Chondrocyte (in vitro differentiated cells): ENCODE data around the gene RASGRF1. TPM values are rescaled to one million over a fixed set of nuclear protein-coding genes. Genes with fewer than 3 reads are reported as not detected.

Experiments used
- DNase-seq: peaks from one replicate; pipeline ENCODE4 v3.0.0; 2021; ENCODE audit warnings: mixed read lengths, low spot score
- H3K27ac Mint-ChIP-seq: one replicate; pipeline ENCODE4 v1.8.0; 2021; ENCODE audit warnings: mild to moderate bottlenecking, moderate library complexity, mixed read lengths; ENCODE audit not compliant: unreplicated experiment
- H3K27me3 Mint-ChIP-seq: 2 replicates; pipeline ENCODE4 v1.8.0; 2021; ENCODE audit warnings: low read depth, mixed read lengths
- H3K36me3 Mint-ChIP-seq: 2 replicates; pipeline ENCODE4 v1.8.0; 2021; ENCODE audit warnings: low read depth, mixed read lengths
- H3K4me1 Mint-ChIP-seq: 2 replicates; pipeline ENCODE4 v1.8.0; 2021; ENCODE audit warnings: low read depth, mild to moderate bottlenecking, mixed read lengths
- H3K4me3 Mint-ChIP-seq: one replicate; pipeline ENCODE4 v1.8.0; 2021; ENCODE audit warnings: mild to moderate bottlenecking, moderate library complexity, mixed read lengths; ENCODE audit not compliant: unreplicated experiment
- H3K9me3 Mint-ChIP-seq: 2 replicates; pipeline ENCODE4 v1.8.0; 2021; ENCODE audit warnings: low read depth, mixed read lengths
- CTCF ChIP-seq: fragments of 200-600 bp; sonication (generic); IDR thresholded peaks from 2 replicates; pipeline ENCODE4 v1.5.0; 2021; ENCODE audit warnings: antibody characterized with exemption, mild to moderate bottlenecking, moderate library complexity
- total RNA-seq: library from RNA; stranded (reverse); gene quantifications from 3 replicates; pipeline ENCODE4 v1.2.1, GENCODE V29; 2021

The RASGRF1 gene
- total RNA-seq, 1 donor from 2014 or later: 0.10 TPM

DNA sequence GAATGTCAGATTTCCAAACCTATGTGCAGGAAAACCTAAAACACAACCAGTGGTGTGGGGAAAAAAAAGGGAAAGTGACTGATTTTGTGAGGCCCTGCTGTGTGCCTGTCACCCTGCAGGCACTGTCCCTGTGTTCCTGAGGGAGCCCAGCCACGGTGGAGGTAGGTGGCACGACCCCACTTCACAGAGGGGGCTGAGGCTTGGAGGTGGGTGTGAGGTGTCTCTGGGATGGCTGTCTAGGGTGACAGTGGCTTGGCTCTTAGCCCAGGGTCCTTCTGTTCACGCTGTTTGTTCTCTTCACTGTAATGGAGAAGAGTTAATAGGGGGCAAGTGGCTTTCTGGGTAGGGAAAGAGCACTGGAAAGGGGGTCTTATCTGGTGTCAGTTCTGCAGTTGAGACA is 22.6 kb downstream of the RASGRF1 start:
- Mint-ChIP-seq H3K4me1 (no peaks in the 10 kb centered on the region), H3K27ac (no peak overlapping the region), H3K4me3 (no peak overlapping the region), H3K36me3 (no peaks in the 10 kb centered on the region), H3K9me3 (peaks cover 2% of the 10 kb centered on the region), H3K27me3 (peaks cover 28% of the 10 kb centered on the region)
- DNase-seq: no peak
- no peak for TF ChIP-seq CTCF

DNA sequence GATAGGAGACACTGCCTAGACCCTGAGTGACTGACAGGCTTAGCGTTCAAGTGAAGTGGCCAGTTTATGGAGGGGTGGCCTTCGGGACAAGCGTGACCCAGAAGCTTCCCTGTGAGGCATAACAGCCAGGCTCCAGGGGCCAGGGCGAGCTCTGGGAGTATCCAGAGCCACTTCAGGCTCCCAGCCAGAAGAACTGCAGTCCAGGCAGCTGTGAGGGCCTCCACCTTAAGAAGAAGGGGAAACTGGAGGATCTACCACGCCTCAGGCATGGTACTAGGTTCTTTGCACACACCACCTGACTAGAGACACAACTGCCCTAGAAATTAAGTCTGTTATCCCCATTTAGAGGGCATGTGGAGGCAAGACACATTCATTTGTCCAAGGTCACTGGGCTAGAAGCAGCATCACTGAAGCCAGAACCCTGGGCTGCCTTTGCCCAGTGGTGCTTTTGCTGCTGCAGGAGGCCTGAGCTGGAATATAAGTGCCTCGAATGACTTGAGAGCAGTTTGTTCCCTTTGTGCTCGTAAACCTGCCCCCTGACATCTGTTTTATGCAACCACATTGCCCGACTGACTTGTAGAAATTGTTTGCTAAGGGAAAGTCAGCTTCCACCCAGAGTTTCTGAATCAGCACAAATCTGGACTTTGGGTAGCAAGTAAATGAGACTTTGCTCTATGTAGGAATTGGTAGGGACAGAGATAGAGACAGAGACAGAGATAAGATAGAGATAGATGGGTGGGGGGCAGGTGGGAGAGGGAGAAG is 23.3 kb downstream of the RASGRF1 start:
- Mint-ChIP-seq H3K4me3 (no peak overlapping the region), H3K27me3 (peaks cover 31% of the 10 kb centered on the region), H3K4me1 (no peaks in the 10 kb centered on the region), H3K27ac (no peak overlapping the region), H3K36me3 (no peaks in the 10 kb centered on the region), H3K9me3 (peaks cover 2% of the 10 kb centered on the region)
- DNase-seq: no peak
- no peak for TF ChIP-seq CTCF

DNA sequence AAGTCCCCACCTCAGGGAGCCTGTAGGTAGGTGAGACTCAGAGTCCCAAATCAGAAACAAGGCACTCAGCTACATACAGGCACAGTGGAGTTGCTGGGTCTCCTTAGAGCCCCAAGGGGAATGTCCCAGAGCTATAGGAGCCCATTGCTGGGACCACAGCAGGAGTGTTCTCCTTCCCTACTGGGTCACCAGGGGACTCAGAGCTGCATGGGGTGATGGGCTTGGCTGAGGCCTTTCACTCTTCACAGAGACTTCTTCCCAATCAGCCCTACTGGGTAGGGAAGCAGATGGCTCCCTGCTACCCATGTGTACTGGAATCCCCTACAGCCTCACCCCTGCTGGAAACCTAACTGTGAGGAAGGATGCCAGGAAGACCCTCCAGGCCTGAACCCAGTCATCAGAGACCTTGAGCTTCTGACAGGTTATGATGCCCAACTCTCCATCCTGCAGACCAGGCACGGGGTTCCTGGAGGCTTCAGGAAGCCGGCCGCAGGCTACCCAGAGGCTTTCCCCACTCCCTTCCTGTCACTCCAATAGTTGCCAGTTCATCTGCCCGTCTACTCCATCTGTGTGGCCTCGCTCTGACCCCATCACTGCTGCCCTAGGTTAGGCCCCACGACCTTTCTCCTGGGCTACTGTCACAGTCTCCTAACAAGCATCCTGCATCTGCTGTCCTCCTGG is 24.0 kb downstream of the RASGRF1 start:
- TF ChIP-seq CTCF: no peak
- Mint-ChIP-seq H3K9me3 (peaks cover 2% of the 10 kb centered on the region), H3K4me1 (no peaks in the 10 kb centered on the region), H3K27me3 (peaks cover 29% of the 10 kb centered on the region), H3K36me3 (no peaks in the 10 kb centered on the region), H3K4me3 (no peak overlapping the region), H3K27ac (no peak overlapping the region)
- DNase-seq: no peak

GRCh38 chr15:79065706-79066376 is 24.7 kb downstream of the RASGRF1 start:
- no peak for DNase-seq
- Mint-ChIP-seq H3K9me3 (peaks cover 2% of the 10 kb centered on the region), H3K4me1 (no peaks in the 10 kb centered on the region), H3K27me3 (peaks cover 31% of the 10 kb centered on the region), H3K36me3 (no peaks in the 10 kb centered on the region), H3K4me3 (no peak overlapping the region), H3K27ac (no peak overlapping the region)
- no peak for TF ChIP-seq CTCF

DNA sequence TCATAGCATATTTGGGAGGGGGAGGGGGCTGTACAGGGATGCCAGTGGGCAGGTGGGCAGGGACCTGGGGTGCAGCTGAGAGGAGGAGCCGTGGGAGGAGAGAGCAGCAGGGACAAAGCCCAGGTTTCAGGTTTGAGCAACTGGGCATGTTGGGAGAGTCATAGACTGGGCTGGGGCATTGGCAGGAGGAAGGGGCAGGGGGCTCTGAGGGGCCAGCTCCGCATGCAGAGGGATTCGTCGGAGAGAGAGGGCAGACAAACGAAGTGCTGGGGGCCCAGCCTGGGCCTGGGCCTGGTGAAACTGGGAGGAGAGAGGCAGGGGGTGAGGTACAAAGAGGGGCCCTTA is 25.2 kb downstream of the RASGRF1 start:
- H3K36me3 Mint-ChIP-seq: no peaks in the 10 kb centered on the region
- no peak overlapping the region for H3K4me3 Mint-ChIP-seq
- peaks cover 2% of the 10 kb centered on the region for H3K9me3 Mint-ChIP-seq
- H3K27ac Mint-ChIP-seq: no peak overlapping the region
- TF ChIP-seq CTCF: no peak
- H3K27me3 Mint-ChIP-seq: peaks cover 31% of the 10 kb centered on the region
- no peak for DNase-seq
- no peaks in the 10 kb centered on the region for H3K4me1 Mint-ChIP-seq
